HG03135 (cell line): ENCODE results near the gene KHNYN.
A peak's percentile ranks its signal among the peaks of the same experiment; 100 is the strongest.

ENCODE experiments used
- ATAC-seq: cut with Tn5 transposase; IDR thresholded peaks from one replicate; pipeline ENCODE4 v1.9.1; 2021; ENCODE audit warnings: mild to moderate bottlenecking, moderate library complexity; ENCODE audit not compliant: unreplicated experiment

The KHNYN gene

GRCh38 chr14:24399999-24400718 lies 29.6 kb upstream of the KHNYN start:
- no peak for ATAC-seq

- ATAC-seq, result no peak
These were observed 27.7 kb upstream of the KHNYN start for GRCh38 chr14:24401810-24402702.

GRCh38 chr14:24403294-24403998 lies 26.3 kb upstream of the KHNYN start:
- no peak for ATAC-seq

- ATAC-seq, result no peak
These were observed 24.9 kb upstream of the KHNYN start for GRCh38 chr14:24404814-24405213.

GRCh38 chr14:24406416-24406815 lies 23.3 kb upstream of the KHNYN start:
- ATAC-seq, result no peak

GRCh38 chr14:24407608-24408325 lies 22.0 kb upstream of the KHNYN start:
- no peak for ATAC-seq

- ATAC-seq, result no peak
These were observed 21.0 kb upstream of the KHNYN start for GRCh38 chr14:24408764-24409163.

GRCh38 chr14:24409192-24409591 lies 20.6 kb upstream of the KHNYN start:
- no peak for ATAC-seq

GRCh38 chr14:24409956-24410355 lies 19.8 kb upstream of the KHNYN start:
- no peak for ATAC-seq

GRCh38 chr14:24411443-24412389 lies 18.0 kb upstream of the KHNYN start:
- peak; percentile 56 for ATAC-seq

GRCh38 chr14:24414077-24414476 lies 15.7 kb upstream of the KHNYN start:
- no peak for ATAC-seq

- ATAC-seq, result no peak
These were observed 14.9 kb upstream of the KHNYN start for GRCh38 chr14:24414732-24415420.

GRCh38 chr14:24415421-24416253 lies 14.1 kb upstream of the KHNYN start:
- ATAC-seq, result no peak

GRCh38 chr14:24416254-24416931 lies 13.4 kb upstream of the KHNYN start:
- ATAC-seq, result no peak

- ATAC-seq, result no peak
These were observed 12.7 kb upstream of the KHNYN start for GRCh38 chr14:24416932-24417619.

- ATAC-seq, result no peak
These were observed 11.8 kb upstream of the KHNYN start for GRCh38 chr14:24417832-24418491.

- no peak for ATAC-seq
These were observed 11.3 kb upstream of the KHNYN start for GRCh38 chr14:24418492-24418873.
